Measurements from ENCODE around the gene NUB1.
"Not testable (repeated sequence)": the region's sequence is repeated elsewhere in the genome, so short reads cannot be mapped to it uniquely, and the experiment has no call there.

Gene NUB1

DNA sequence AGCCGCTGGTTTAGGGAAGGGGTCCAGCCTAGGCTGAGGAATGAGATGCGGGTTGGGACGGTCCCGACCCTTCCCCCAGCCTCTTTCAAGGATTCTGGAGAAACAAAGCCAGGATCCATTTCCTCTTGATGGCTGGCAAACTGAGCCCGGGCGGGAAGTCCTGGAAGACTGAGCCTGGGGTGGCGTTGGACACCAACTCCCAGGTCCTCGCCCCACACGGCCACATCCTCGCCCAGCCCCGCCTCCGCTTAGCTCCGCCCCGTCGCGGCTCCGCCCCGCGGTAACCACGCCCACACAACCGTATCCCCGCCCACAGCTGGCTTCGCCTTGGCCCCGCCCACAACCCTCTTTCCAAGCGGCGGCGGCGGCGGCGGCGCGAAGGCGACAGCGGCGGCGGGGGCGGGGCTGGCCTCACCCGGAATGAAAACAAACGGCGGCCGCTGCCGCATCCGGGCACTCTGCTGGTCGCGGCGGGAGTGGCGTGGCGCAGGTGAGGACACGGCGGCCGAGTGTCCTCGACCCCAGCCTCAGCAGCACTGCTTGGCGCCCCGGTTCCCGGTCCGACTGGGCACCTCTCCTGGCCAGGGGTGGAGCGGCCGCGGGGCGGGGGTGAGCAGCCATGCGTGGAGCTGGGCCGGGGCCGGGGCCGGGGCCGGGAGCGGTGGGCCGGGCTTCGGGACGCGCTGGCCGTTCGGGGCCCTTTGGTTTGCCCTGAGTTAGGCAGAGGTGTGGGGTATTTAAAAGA, at the start of gene NUB1:
Gene NUB1, plus strand, starts transcription at position 456 of the 745 bp plus-strand sequence. CDS start 3,538 bp downstream, outside the sequence.
- peak; percentile 88 for DNase-seq

DNA sequence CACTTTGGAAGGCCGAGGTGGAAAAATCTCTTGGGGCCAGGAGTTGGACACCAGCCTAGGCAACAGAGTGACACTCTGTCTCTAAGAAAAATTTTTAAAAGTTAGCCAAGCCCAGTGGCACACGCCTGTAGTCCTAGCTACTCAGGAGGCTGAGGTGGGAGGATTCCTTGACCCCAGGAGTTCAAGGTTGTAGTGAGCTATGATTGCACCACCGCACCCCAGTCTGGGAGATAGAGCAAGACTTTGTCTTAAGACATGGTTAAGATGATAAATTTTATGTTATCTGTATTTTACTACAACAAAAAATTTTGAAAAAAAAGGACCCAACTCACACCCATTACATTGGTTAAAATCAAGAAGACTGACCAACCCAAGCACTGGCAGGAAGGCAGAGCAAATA, 48.8 kb upstream of the NUB1 start:
- DNase-seq, result no peak

GRCh38 chr7:151296202-151296992, 45.2 kb upstream of the NUB1 start:
- no peak for DNase-seq

DNA sequence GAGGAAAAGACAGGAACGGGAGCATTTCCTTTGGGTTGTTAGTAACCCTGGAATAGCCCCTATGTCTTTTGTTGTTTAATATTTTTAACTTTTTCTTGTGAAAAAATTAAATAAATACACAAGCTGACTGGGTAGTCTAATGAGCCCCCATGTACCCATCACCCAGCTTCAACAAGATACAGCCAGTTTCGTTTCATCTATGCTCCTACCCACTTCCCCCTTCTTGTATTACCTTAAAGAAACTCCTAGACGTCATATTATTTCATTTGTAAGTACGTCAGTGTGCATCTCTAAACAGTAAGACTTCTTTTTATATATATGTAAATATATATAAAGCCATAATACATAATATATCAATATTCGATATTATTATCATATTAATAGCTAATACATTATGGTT, 42.8 kb upstream of the NUB1 start:
- DNase-seq, result no peak

DNA sequence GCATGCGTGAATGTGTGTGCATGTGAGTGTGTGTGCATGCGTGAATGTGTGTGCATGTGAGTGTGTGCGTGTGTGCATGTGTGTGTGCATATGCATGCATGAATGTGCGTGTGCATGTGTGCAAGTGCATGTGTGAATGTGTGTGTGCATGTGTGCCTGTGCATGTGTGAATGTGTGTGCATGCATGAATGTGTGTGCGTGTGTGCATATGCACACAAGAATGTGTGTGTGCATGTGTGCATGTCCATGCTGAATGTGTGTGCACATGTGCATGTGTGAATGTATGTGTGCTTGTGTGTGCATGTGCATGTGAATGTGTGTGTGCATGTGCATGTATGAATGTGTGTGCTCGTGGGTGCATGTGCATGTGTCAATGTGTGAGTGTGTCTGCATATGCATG, 42.1 kb upstream of the NUB1 start:
- DNase-seq, result no peak

- DNase-seq, result no peak
Measured at GRCh38 chr7:151299940-151300645, 41.5 kb upstream of the NUB1 start.

DNA sequence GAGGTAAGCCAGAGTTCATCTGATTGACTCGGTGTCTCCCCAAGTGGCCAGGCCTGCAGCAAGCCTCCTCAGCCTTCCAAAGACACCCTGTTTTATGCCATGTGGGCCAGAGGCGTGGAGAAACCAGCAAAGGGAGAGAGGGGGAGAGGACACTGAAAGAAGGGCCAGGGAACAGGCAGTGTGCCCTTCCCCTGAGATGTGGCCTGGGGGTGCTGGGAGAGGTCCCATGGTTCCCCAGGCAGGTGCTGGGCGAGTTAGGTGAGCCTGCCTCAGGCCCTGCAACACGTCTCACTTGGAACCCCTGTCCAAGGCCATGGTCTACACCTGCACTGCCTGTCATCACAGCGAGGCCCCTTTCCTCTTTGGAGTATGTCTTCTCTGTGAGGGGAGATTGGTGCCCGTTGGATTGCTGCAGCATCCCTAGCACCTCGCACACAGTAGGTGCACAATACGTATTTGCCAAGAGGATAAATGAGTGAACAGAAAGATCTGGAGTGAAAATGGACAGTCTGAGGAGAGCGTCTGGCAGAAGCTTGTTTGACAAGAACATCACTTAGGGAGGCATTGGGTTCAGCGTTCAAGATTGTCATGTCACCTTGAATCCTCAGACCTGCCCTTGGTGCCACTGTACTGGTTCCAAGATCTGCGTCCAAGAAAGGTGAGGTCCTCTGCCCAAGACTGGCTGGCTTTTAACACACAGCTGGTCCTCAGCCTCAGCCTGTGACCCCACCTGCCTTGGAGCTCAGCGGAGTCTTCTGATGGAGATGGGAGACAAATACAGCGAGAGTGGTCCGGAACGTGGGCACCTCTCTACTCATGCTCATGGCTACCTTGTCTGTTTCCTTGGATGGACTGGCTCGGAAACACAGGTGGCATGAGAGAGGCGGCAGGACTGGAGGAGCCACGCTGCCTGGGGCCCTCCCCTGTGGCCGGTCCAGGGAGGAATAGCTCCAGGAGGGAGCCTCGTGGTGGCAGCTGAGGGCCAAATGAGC, 39.8 kb upstream of the NUB1 start:
- DNase-seq, result no peak

DNA sequence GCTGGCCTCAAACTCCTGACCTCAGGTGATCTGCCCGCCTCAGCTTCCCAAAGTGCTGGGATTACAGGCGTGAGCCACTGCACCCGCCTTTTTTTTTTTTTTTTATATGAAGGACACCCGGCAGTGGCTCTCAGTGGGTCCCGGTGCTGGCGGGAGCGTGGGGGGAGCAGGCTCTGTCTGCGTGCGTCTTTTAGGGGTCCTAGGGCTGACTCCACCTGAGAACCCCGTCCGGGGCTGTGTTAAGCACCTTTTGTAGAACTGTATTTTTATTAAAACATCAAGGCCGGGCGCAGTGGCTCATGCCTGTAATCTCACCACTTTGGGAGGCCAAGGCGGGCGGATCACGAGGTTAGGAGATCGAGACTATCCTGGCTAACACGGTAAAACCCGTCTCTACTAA, 37.4 kb upstream of the NUB1 start:
- not testable (repeated sequence) for DNase-seq

DNA sequence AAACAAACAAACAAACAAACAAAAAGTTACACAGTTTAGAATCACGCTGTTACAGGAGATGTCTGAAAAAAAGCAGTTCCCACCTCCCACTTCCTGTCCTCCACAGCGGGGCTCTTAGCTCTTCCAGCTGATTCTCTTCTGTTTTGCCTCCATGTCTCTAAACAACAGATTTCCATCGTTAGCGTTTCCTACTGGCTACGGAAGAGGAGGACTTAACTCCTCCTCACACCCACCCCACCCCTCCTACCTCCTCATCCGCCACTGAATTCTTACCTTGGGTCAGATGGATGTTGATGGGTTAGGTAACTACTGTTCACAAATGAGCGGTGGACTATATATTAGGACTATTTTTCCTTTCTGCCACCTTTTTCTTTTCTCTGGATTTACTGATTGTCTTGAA, 36.8 kb upstream of the NUB1 start:
- DNase-seq, result no peak

DNA sequence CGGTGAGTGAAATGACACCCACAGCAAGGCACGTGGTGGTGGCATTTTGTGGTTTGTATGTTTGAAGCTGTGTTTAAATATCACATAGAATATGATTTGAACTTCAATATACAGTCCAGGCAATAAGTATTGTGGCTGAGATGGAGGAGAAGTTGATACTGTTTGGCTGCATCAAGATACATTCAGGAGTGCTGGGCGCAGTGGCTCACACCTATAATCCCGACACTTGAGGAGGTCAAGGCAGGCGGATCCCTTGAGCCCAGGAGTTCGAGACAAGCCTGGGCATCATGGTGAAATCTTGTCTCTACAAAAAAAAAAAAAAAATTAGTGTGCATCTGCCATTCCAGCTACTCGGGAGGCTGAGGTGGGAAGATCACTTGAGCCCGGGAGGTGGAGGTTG, 35.2 kb upstream of the NUB1 start:
- no peak for DNase-seq

GRCh38 chr7:151306860-151307259, 34.8 kb upstream of the NUB1 start:
- no peak for DNase-seq

DNA sequence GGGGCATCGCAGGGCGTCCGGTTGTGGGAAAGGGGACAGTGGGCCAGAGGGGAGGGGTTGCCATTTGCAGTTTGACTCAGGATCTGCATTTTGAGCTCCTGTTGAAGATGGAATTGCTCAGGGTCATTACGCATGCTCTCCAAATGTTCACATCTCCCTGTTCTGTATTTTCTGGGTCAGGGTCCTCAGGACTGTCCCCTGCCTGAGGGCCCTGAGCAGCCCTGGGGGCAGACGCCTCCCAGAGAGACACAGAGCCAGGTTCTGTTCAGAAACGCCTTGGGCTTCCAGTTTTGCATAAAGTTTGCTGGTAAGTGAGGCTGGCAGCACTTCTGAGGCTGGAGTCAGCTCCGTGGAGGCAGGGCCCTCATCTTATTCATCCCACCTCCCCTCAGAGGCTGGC, 34.1 kb upstream of the NUB1 start:
- no peak for DNase-seq

GRCh38 chr7:151308256-151308655, 33.4 kb upstream of the NUB1 start:
- no peak for DNase-seq

DNA sequence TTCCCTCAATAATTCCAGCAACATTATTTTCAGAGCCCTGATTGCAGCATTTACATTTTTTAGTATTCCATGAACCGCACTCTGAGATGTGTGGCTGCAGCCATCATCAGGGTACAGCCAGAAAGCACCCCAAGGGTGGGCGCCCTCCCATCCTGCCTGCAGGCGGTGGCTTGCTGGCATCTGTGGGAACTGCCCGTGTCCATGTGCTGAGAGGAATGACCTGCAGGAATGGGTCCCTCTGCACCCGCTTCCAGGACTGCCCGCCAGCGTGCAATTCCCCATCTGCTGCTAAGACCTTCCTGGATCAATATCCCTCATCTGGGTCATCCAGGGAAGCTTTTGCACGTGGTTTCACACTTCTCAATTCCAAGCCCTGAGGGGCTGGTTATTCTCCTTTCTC, 32.8 kb upstream of the NUB1 start:
- DNase-seq, result no peak

DNA sequence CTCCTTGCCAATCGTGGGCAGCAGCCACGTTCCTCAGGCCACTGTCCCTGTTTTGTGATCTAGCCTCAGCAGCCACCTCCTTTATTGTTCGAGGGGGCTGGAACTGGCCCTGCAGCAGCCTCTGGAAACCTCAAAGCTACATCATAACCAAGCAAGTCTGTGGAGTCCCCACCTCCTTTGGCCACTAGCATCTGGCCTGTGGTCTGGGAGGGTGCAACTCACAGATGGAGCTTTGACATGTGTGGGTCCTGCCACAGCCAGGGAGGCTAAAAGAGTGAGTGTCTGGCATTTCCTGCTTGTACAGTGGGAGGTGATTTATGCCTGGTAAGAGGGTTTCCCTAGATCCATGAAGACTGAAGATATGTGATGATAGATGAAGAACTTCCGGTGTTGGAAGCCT, 32.3 kb upstream of the NUB1 start:
- no peak for DNase-seq

DNA sequence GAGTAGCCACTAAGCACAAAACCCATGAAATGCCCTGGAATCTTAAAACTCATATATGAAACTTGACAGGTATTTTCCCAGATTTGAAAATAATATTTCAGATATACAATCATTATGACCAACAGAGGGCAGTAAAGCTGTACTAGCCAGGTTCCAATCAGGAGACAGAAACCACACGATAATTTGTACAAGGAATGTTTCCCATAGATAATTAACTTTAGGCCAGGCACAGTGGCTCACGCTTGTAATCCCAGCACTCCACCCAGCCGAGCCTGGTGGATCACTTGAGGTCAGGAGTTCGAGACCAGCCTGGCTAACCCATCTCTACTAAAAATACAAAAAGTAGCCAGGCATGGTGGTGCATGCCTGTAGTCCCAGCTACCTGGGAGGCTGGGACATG, 31.0 kb upstream of the NUB1 start:
- no peak for DNase-seq

- DNase-seq, result peak; percentile 7
Measured at GRCh38 chr7:151311294-151311864, 30.2 kb upstream of the NUB1 start.

DNA sequence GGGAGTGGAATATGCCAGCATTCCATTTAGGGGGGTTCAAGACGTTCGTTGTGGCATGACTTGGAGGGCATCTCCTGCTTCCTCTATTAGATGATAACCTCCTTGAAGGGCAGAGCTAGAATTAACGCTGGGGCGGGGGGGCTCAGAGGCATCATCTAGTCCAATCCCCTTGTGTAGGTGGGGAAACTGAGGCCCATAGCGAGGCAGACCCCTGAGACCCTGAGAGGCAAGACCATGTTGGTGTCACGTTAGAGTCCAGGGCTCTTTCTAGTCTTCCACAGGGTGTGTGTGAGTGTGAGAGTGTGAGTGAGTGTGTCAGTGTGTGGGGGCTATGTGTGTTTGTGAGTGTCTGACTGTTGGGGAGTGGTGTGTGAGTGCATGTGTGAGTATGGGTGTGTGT, 29.3 kb upstream of the NUB1 start:
- no peak for DNase-seq

- no peak for DNase-seq
Measured at GRCh38 chr7:151312831-151313809, 28.5 kb upstream of the NUB1 start.

DNA sequence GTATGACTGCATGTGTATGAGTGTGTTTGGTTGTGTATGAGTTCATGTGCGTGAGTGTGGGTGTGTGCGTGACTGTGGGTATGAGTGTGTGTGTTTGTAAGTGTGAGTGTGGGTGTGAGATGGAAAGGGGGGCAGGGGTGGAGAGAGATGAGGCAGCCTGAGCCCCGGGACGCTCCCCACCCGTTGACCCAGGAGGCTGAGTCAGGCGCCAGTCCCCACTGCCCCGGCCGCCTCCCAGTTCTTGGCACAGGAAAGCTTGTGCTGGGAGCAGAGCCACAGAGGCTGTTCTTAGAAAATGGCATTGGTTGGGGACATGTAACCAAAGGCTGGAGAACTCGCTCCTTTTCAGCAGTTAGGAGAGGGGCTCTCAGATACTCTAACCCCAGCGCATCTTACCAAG, 27.8 kb upstream of the NUB1 start:
- no peak for DNase-seq

DNA sequence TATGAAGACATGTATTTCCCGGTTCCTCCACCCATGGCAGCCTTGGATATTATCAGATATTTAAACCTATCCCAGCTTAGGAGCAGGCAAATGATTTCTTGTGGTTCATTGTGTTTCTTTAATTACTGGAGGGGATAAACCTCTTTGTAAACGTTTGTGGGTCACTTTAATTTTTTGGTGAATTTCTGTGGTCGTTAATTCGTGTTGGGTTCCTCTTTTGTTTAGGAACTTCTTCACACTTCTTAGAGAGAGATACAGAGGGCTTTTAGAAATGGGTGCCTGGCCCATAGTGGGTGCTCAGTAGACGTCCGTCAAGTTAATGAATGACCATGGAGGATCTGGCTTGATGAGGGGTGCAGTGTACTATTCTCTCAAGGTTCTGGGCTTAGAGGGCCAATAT, 27.2 kb upstream of the NUB1 start:
- DNase-seq, result no peak
